GM12872 (cell line): ENCODE measurements around the gene IL26.

Source experiments
- TF ChIP-seq, protein P1 (sequence below): IDR thresholded peaks from 3 replicates; pipeline ENCODE4 v1.5.1; 2011; ENCODE audit warnings: low read depth, mild to moderate bottlenecking, low read length, moderate library complexity; ENCODE audit not compliant: insufficient read depth

Gene IL26

DNA sequence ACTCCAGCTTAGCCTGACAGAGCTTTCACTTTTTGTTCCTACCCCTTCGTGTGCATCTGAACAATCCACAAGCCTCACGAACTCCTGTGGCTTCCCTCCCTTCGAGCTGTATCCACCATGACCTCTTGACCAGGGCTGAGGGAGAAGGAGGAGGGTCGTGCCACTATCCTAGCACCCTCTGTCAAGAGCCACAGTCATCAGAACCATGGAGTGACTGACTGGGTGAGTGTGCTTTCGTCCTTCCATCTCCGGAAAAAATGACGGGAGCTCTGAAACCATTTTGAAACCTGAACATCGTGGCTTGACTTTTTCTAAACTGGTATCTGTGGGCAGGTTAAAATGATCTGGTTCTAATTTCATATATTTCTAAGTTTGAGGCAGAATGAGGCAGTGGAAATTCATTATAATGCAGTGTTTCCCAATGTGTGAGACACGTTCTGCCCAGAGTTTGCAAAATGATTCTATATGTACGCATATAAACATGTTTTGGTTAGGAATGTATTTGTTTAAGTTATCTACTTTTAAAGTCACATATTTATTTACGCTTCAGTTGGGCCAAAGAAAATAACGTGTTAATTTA, 27.0 kb downstream of the IL26 start:
- TF ChIP-seq, protein P1, sequence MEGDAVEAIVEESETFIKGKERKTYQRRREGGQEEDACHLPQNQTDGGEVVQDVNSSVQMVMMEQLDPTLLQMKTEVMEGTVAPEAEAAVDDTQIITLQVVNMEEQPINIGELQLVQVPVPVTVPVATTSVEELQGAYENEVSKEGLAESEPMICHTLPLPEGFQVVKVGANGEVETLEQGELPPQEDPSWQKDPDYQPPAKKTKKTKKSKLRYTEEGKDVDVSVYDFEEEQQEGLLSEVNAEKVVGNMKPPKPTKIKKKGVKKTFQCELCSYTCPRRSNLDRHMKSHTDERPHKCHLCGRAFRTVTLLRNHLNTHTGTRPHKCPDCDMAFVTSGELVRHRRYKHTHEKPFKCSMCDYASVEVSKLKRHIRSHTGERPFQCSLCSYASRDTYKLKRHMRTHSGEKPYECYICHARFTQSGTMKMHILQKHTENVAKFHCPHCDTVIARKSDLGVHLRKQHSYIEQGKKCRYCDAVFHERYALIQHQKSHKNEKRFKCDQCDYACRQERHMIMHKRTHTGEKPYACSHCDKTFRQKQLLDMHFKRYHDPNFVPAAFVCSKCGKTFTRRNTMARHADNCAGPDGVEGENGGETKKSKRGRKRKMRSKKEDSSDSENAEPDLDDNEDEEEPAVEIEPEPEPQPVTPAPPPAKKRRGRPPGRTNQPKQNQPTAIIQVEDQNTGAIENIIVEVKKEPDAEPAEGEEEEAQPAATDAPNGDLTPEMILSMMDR, result no peak

DNA sequence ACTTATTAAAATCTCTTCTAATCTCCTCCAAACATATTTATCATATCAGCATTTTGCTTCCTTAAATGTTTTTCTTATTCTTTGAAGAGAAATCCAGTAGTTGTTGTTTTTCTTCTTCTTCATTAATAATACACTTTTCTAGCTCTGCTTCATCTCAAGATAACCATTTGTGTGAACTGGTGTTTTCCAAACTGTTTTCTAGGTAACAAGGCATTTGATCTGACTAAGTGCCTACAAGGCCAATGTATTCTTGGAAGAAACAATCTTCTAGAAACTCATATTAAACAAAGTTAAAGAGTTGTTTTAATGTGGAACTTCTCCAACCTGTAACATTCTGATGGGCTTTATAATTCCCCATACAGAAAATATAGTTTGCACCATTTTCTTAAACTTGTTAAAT, 35.3 kb downstream of the IL26 start:
- TF ChIP-seq, protein P1, result no peak

DNA sequence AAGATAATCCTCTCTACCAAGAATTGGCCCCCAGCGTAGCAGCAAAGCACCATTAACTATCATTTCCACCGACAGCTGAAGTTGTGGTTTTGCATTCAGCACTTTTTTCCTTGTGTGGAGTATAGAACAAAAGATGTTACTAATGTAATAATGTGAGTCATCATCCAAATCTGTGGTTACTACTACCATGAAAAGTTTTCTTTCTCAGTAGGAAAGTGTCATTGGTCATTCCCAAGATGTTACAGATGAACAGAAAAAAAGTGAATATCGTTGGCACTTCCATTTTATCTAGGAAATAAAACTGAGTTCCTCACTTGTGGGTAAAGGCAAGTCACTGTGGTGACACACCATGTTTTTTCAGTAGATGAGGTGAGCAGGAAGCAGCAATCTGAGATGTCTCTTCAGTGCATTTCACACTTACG, 35.8 kb downstream of the IL26 start:
- TF ChIP-seq, protein P1, result no peak

DNA sequence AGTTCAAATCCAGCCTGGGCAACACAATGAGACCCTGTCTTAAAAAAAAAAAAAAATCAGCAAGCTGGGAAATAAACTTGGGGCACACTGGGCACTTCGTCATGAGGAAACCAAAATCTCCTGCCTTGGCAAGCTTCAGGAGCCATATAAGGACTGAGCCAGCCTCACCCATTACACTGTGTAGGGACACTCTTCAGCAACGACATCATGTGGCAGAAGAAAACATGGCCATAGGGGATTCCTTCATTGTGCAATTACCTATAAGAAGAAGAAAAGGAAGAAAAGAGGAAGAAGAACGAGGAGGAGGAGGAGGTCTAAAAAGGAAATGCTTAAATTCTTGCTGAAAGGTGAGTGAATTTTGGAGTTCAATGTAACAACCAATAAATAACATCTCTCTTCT, 40.0 kb downstream of the IL26 start:
- TF ChIP-seq, protein P1, result no peak

DNA sequence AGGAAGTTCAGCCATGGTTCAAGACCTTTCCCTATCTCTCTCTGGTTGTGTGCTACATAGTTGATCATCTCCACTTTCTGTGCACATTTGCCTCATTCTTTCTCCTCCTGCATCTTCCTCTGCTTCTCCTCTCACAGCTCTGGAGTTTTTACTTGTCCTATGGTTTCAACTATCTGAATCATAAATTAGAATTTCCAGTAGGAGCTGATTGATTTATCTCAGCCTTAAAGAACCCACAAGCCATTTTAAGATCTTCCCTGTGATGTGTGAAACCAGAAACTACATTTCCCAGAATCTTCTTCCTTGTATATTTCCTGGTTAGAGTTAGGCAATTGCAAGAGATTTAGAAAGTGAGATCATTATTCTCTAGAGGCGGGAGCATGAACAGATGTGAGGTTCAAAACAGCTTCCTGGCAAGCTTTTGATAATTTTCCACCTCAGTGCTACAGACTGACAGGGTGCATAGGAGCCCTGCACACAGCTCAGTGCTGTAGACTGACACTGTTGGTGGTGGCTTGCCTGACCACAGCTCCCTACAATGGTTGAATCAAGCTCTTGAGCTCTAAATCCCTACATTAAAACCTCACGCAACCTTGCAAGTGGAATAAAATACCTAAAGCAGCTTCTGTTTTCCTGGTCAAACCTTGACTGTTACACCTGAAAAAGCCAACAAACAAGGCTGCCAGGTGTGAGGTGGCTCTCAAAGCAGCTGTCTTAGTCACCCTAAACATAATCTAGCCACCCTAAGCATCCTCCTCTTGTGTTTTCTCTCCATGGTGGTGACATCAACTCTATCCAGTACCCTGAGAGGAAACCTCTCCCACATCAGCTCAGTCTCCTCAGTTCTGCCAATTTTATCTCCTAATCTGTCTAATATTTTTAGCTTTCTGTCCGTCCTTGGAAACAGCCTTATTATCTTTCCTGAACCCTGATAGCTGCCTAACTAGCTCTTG, 44.5 kb downstream of the IL26 start:
- TF ChIP-seq, protein P1, result no peak

DNA sequence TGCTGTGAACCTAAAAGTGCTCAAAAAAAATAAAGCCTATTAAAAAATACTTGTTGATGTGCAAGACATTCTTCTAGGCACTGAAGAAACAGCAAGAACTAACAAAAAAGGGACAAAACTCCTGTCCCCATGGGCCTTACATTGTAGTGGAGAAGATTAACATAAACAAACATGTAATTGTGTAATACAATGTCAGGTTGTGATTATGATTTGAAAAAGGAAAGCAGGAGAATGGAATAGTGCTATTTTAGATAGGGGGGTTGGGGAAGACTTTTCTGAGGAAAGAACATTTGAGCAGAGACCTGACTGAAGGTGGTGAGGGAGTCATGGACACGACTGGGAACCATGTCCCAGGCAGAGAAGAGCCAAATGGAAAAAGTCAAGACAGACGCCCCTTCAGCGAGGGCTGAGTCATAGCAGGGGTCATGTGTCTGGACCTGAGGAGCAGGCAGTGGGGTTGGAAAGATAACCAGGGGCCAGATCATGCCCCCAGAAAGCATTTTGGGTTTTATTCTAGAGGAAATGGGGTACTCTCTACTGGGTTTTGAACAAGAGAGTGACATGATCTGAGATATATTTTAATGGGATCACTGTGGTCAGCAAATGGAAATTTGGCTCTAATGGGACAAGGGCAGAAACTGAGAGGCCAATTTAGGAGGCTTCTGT, 46.7 kb downstream of the IL26 start:
- TF ChIP-seq, protein P1, result no peak

DNA sequence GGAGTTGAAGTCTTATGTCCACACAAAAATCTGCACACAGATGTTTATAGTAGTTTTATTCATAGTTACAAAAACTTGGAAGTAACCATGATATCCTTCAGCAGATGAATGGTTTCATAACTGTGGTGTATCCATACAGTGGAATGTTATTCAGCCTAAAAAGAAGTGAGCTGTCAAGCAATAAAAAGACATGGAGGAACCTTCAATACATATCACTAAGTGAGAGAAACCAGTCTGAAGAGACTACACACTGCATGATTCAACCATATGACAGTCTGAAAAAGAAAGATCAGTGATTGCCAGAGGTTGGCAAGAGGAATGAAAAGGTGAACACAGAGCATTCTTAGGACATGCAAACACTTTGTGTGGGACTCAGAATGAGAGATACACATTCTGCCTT, 47.4 kb downstream of the IL26 start:
- TF ChIP-seq, protein P1, result no peak
